Activated CD4-positive, alpha-beta T cell treated with anti-CD3 and anti-CD28 coated beads for 48 hours (primary cell): ENCODE results near the gene NOX5.
A peak's percentile ranks its signal among the peaks of the same experiment; 100 is the strongest.

Experiments used
- DNase-seq: peaks from one replicate; pipeline ENCODE4 v3.0.0-alpha.2; 2020

NOX5 gene

DNA sequence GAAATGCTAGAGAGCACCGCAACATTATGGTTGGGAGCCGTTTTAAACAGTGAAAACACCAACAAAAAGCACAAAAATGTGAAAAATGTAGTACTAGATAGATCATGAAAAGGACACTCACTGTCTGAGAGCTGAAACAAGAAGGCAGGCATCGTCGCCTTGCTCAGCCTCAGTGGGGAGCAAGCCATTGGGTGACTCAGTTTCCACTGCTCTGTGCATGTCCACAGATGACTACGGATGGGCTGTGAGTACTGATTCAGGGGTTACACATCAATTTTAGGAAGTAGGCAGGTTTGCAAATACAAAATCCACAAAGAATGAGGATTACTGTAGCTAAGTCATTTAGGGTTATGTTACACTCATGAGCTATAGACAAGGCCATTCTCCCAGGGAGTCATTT, 10.8 kb downstream of the NOX5 start:
- no peak for DNase-seq

GRCh38 chr15:69026355-69026754, 11.9 kb downstream of the NOX5 start:
- no peak for DNase-seq

- DNase-seq = no peak
Observed at GRCh38 chr15:69027976-69028518, 13.6 kb downstream of the NOX5 start.

GRCh38 chr15:69031013-69032001, 16.8 kb downstream of the NOX5 start:
- DNase-seq = peak; percentile 62

DNA sequence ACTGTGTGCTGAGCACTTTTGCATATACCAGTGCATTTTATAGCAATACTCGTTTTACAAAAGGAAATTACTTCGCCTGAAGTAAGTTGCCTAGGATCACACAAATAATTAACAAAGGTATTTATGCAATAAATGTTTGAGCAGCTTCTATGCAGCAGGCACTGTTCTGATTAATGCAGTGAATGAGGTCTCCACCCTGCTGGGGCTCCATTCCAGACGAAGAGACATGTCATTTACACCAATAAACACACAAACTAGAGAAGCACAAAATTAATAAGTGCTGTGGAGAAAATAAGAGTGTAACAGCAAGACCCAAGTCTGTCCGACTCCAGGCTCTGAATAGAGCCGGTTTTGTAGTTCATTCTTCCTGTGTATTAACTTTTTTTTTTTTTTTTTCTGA, 17.5 kb downstream of the NOX5 start:
- DNase-seq = no peak

- DNase-seq = no peak
Observed at GRCh38 chr15:69032703-69033373, 18.3 kb downstream of the NOX5 start.

DNA sequence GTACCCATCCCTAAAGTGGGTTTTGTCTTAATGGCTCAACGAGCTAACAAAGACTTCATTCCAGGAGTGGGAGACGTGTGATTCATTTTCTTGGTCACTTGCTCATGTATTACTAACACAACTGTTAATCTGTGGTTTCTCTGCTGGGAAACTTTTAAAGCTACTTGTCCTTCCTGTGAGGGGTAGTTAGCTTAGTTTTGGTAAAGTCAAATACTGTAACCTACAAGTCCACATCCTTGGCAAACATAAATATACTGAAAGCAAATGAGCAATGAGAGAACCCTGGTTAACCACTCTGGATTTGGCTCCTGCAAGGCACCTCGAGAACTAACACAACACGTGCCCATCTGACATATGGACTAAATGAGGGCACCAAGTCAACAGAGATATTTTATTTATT, 19.9 kb downstream of the NOX5 start:
- DNase-seq = peak; percentile 21

DNA sequence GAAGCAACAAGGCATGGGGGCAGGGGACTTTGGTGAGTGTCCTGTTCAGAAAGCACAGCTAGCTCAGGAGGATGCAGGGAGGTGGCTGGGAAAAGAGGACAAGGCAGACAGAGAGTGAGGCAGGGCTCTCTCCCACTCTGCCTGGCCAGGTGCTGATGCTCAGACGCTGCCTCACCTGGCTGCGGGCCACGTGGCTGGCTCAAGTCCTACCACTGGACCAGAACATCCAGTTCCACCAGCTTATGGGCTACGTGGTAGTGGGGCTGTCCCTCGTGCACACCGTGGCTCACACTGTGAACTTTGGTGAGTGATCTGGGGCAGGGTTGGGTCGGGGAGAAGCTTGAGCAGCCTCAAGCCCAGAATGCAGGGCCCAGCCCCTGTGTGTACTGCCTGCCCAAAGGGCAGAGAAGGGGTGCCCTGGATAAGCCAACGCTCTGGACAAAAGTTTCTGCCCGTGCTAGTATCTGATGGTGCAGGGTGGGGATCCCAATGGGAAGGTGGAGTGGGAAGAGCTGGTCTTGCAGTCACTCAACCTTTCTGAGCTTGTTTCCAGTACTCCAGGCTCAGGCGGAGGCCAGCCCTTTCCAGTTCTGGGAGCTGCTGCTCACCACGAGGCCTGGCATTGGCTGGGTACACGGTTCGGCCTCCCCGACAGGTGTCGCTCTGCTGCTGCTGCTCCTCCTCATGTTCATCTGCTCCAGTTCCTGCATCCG, 20.9 kb downstream of the NOX5 start:
- DNase-seq = peak; percentile 20

GRCh38 chr15:69035918-69036258, 21.4 kb downstream of the NOX5 start:
- no peak for DNase-seq

- DNase-seq = no peak
Observed at GRCh38 chr15:69036826-69037225, 22.3 kb downstream of the NOX5 start.

DNA sequence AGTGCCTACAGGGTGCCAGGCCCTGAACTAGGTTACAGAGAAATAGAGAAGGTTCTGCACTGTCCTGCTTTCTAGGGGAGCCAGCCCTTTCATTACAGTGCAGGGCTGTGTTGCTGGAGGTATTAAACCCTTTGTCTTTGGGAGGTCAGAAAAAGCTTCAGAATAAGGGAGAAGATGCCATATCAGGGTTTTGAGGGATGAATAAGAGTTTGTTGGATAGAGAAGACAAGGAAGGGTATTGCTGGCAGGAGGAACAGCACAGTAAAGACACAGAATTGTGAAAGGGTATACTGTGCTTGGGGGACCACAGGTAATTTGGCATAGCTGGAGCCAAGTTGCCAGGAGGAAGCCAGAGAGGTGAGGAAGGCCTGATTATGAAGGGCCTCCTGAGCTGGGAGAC, 23.0 kb downstream of the NOX5 start:
- DNase-seq = no peak

GRCh38 chr15:69037977-69038376, 23.5 kb downstream of the NOX5 start:
- DNase-seq = no peak

DNA sequence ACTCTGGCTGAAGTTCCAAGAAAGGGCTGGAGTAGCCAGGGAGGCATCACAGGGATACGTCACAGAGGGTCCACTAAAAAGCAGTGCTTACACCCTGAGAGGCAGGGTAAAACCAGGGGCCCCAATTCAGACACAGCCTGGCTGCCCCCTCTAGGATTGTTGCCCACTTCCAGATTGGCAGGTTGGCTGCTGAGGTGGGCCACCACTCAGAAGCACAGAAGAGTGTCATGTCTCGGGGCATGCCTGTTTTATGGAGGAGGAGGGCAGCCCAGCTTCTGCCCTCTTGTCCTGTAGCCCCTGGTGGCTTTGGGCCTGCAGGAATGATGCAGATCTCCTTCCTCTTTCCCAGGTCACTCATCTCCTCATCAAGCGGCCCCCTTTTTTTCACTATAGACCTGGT, 24.0 kb downstream of the NOX5 start:
- DNase-seq = no peak

GRCh38 chr15:69039516-69040225, 25.2 kb downstream of the NOX5 start:
- no peak for DNase-seq

DNA sequence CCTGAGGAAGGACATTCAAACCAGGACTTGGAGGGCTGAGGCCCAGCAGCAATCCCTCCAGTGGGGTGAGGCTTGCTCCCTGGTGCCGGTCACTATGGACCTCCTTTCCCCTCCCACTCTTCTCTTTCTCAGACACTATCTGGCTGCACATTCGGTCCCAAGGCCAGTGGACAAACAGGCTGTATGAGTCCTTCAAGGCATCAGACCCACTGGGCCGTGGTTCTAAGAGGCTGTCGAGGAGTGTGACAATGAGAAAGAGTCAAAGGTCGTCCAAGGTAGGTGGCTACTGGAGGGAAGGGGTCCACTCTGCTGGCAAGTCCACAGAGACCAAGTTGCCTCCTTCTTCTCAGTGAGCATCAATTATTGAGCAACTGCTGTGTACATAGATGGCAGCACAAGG, 28.0 kb downstream of the NOX5 start:
- DNase-seq = no peak

- no peak for DNase-seq
Observed at GRCh38 chr15:69045802-69046201, 31.3 kb downstream of the NOX5 start.

DNA sequence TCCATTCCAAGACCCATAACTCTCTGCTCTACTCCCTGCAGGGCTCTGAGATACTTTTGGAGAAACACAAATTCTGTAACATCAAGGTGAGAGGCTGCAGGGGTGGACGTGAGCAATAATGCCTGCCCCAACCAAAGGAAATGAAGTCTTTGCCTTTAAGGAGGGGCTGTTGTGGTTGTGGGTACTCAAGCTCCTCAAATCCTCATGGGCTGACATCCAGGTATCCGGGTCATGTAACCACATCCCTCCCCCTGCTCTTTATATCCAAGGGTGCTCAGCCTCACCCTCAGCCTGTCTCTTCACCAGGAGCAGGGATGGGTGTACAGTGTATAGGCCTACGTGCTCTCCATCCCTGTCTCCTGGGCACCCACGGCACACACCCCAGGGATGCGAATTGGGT, 32.3 kb downstream of the NOX5 start:
- no peak for DNase-seq

- DNase-seq = no peak
Observed at GRCh38 chr15:69049976-69050375, 35.5 kb downstream of the NOX5 start.

DNA sequence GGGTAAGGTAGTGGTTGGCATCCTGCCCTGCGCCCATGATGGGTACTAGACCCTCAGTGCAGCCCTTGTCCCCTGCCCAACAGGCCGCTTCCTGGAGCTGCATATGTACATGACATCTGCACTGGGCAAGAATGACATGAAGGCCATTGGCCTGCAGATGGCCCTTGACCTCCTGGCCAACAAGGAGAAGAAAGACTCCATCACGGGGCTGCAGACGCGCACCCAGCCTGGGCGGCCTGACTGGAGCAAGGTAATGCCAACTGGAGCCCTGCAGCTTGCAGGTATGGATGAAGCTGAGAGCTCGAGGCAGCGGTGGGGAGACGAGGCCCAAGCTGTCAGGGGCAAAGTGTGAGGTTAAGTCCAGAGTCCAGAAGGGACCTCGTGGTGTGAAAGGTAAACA, 40.8 kb downstream of the NOX5 start:
- no peak for DNase-seq

DNA sequence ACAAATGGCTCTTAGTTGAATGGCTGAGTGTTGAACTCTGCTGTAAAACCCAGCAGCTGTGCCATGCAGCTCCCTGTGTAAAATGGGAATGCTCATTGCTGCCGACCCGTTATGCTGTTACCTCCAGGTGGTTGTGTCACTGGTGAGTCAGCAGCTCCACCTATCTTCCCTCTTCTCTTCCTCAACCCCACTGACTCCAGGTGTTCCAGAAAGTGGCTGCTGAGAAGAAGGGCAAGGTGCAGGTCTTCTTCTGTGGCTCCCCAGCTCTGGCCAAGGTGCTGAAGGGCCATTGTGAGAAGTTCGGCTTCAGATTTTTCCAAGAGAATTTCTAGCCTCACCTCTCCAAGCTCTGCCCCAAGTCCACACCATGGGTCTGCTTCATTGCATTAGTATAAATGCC, 41.9 kb downstream of the NOX5 start:
- DNase-seq = no peak

GRCh38 chr15:69058830-69059556, 44.5 kb downstream of the NOX5 start:
- peak; percentile 80 for DNase-seq

GRCh38 chr15:69059557-69059943, 45.1 kb downstream of the NOX5 start:
- no peak for DNase-seq
